22Rv1 (cell line): ENCODE measurements around the gene ST3GAL3.

ENCODE experiments used
- CTCF ChIP-seq: fragments of 450-650 bp; IDR thresholded peaks from 2 replicates; pipeline ENCODE4 v1.5.1; 2017; ENCODE audit warnings: mild to moderate bottlenecking
- ZFX ChIP-seq: fragments of 450-650 bp; IDR thresholded peaks from 2 replicates; pipeline ENCODE4 v1.6.1; 2017; ENCODE audit warnings: antibody characterized with exemption, borderline replicate concordance

- no peak for TF ChIP-seq CTCF
- no peak for TF ChIP-seq ZFX
Measured at GRCh38 chr1:43850591-43851233, 143.4 kb downstream of the ST3GAL3 start.
